Astrocyte of the spinal cord (primary cell): ENCODE results near the gene PBX4.
"Not testable (repeated sequence)": the region's sequence is repeated elsewhere in the genome, so short reads cannot be mapped to it uniquely, and the experiment has no call there.

Experiments
- DNase-seq: peaks from one replicate; pipeline ENCODE4 v3.0.0; 2011; ENCODE audit warnings: low read depth, low spot score
- H3K4me3 ChIP-seq: 2 replicates; pipeline ENCODE4 v1.5.1; 2011; ENCODE audit warnings: low read depth, mild to moderate bottlenecking, low read length, moderate library complexity
- in situ Hi-C: cut with HindIII; loops from 2 replicates; pipeline ENCODE4 v1.10.0; 2017; ENCODE audit warnings: low sequenced_read_pairs
- TF ChIP-seq, protein P1 (sequence below): IDR thresholded peaks from 2 replicates; pipeline ENCODE4 v1.5.1; 2012; ENCODE audit warnings: low read depth, mild to moderate bottlenecking, low read length, inconsistent platforms

PBX4 gene, protein sequence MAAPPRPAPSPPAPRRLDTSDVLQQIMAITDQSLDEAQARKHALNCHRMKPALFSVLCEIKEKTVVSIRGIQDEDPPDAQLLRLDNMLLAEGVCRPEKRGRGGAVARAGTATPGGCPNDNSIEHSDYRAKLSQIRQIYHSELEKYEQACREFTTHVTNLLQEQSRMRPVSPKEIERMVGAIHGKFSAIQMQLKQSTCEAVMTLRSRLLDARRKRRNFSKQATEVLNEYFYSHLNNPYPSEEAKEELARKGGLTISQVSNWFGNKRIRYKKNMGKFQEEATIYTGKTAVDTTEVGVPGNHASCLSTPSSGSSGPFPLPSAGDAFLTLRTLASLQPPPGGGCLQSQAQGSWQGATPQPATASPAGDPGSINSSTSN

DNA sequence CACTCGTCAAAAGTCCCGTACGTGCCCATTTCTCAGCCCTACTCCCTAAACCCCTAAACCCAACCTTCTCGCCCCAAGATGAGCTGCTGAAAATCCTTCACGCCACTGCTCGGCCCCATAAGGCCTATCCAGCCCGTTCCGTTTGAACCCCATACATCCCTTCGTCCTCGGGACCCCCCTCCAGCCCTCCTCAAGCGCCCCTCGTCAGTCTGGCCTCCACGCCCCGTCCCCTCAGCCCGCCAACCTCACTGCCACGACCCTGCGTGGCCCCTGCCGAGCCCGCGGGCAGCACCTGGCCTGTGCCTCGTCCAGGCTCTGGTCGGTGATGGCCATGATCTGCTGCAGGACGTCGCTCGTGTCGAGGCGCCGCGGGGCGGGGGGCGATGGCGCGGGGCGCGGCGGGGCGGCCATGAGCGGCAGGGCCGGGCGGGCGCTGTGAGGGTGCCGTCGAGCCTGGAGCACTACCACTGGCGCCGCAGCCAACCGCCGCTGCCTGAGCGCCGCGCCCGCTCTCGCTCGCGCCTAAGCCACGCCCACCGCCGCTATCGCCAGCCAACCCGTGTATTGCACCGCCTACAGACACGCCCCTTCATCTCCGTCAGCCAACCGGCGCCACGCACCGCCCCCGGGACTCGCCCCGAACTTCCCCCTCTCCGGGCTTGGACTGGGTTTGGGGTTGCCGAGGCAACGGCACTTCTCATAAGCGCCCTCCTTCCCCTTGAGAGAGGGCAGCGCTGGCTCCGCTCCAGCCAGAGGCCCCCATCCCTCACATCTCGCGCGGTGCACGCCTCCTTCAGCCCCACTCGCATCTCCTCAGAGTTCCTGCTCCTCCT lies at the start of gene PBX4:
Gene PBX4 (minus strand): TSS at position 469 of the 833 bp plus-strand sequence. CDS start 58 bp downstream, at position 411.
- in situ Hi-C loops: no loop called here
- H3K4me3 ChIP-seq: peak within 1 kb of the TSS; percentile 42
- DNase-seq: peak; percentile 86
- TF ChIP-seq, protein P1, sequence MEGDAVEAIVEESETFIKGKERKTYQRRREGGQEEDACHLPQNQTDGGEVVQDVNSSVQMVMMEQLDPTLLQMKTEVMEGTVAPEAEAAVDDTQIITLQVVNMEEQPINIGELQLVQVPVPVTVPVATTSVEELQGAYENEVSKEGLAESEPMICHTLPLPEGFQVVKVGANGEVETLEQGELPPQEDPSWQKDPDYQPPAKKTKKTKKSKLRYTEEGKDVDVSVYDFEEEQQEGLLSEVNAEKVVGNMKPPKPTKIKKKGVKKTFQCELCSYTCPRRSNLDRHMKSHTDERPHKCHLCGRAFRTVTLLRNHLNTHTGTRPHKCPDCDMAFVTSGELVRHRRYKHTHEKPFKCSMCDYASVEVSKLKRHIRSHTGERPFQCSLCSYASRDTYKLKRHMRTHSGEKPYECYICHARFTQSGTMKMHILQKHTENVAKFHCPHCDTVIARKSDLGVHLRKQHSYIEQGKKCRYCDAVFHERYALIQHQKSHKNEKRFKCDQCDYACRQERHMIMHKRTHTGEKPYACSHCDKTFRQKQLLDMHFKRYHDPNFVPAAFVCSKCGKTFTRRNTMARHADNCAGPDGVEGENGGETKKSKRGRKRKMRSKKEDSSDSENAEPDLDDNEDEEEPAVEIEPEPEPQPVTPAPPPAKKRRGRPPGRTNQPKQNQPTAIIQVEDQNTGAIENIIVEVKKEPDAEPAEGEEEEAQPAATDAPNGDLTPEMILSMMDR: no peak

DNA sequence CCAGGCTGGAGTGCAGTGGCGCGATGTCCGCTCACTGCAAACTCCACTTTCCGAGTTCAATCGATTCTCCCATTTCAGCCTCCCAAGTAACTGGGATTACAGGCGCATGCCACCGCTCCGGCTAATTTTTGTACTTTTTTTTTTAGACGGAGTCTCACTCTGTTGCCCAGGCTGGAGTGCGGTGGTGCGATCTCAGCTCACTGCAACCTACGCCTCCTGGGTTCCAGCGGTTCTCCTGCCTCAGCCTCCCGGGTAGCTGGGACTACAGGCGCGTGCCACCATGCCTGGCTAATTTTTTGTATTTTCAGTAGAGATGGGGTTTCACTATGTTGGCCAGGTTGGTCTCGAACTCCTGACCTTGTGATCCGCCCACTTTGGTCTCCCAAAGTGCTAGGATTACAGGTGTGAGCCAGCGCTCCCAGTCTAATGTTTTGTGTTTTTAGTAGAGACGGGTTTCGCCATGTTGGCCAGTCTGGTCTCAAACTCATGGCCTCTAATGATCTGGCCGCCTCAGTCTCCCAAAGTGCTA lies 47.0 kb upstream of the PBX4 start:
- DNase-seq, H3K4me3 ChIP-seq, in situ Hi-C loops: not testable (repeated sequence)

DNA sequence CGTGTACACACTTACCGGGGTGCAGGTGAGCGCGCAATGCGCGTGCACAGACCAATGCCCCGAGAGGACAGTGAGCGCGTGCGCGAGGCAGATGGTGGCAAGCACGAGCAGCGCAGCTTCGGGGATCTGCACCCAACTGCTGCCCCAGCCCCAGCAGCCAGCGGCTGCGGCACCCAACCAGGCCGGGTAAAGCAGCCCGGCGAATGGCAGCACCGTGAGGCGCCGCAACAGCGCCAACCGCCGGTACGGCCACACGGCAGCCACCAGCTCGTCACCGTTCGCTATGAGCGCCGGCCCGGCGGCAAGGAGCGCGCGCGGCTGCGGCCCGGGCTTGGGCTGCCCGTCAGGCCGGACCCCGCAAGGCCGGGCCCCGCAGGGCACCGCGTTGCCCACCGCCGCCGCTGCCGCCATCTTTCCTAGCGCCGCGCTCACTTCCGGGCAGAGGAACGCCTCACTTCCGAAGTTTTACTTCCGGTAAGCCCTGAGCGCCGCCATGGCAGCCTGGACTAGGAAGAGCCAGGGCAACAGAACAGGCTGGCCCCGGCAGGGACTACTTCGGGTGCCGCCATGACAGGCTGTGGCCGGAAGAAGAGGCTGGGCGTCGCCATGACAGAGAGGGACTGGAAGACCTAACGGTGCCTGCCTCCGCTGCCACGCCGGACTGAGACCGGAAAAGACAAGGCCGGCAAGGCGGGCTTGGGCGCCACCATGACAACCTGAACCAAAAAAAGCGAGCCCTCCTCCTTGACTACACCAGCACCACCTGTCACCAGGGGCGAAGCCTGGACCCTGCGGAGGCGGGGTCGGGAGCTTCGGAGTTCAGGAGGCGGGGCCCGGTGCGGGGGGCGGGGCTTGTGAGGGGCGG lies 45.0 kb upstream of the PBX4 start, which contains the start of gene ATP13A1:
Gene ATP13A1 (minus strand): TSS at position 421 of the 865 bp plus-strand sequence. CDS start 10 bp downstream, at position 411.
- in situ Hi-C loops: no loop called here
- TF ChIP-seq, protein P1: peak; percentile 26
- H3K4me3 ChIP-seq: peak within 1 kb of the TSS; percentile 71

DNA sequence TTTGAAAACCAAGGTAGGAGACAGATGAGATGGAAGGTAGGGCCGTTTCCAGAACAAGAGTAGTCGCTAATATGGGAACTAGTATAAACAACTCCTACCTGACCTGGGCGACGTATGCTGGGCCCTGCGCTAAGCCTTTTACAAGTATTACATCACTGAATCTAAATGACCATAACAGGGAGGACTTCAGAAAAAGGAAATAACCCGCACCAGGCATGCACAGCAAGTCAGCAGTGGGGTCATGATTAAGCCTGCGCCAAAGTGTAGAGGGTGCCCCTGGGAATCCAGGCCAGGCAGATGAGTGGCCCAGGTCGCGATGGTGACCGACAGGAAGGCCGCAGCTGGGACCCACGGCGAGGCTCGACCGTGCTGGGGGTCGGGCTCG lies 44.4 kb upstream of the PBX4 start:
- H3K4me3 ChIP-seq: peak overlapping the region; percentile 71
- TF ChIP-seq, protein P1: no peak
- no peak for DNase-seq
- in situ Hi-C loops: no loop called here

More for the DNA sequence above, 45.0 kb upstream of the PBX4 start, which contains the start of gene ATP13A1:
- peak; percentile 98 for DNase-seq

DNA sequence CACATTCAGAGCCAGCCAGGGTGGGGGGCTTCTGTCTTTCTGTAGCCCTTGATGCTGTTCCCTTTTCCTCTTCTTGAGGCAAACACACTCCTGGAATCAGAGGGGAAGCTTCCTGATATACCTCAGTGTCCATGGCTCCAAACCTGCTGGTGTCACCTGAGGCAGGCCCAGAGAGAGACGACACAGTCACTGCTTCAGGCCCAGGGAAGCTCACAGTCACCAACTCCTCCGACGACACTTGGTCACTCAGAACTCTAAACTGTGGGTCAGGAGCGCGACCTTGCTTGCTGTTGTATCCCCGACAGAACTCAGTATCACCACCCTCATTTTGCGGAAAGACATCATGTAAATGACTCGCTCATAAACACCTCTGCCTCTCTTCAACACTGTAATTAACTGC lies 43.9 kb upstream of the PBX4 start:
- H3K4me3 ChIP-seq: peak overlapping the region; percentile 71
- TF ChIP-seq, protein P1: no peak
- DNase-seq: no peak
- in situ Hi-C loops: no loop called here

DNA sequence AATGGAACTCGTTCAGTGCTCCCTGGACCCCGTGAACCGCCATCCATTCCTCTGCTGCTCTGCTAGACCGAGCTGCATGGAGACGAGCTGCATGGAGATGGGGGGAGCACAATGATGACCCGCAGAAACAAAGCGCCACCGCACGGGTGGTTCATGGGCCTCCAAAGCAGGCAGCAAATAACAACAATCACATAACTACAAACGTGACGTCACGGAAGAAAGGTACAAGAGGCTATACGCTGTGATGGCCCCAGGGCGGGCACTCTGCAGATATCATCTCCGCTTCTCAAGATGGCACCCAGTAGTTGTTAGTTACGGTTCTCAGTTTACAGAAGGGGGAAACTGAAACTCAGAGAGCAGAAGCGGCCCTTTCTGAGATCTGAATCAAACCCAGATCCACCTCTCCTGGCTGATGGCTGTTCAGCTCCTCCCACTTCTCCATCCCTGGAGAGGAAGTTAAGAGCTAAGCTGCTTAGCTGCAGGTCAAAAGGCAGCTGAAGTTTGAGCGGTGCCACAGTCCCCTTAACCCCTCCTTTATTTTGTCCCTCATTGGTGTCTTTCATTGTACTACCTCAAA lies 43.3 kb upstream of the PBX4 start:
- H3K4me3 ChIP-seq: no peak overlapping the region
- in situ Hi-C loops: no loop called here
- TF ChIP-seq, protein P1: no peak

More for the DNA sequence above, 43.3 kb upstream of the PBX4 start:
- DNase-seq: no peak
